Measurements from ENCODE around the gene GSTA4.
A peak's percentile ranks its signal among the peaks of the same experiment; 100 is the strongest.

Gene GSTA4

DNA sequence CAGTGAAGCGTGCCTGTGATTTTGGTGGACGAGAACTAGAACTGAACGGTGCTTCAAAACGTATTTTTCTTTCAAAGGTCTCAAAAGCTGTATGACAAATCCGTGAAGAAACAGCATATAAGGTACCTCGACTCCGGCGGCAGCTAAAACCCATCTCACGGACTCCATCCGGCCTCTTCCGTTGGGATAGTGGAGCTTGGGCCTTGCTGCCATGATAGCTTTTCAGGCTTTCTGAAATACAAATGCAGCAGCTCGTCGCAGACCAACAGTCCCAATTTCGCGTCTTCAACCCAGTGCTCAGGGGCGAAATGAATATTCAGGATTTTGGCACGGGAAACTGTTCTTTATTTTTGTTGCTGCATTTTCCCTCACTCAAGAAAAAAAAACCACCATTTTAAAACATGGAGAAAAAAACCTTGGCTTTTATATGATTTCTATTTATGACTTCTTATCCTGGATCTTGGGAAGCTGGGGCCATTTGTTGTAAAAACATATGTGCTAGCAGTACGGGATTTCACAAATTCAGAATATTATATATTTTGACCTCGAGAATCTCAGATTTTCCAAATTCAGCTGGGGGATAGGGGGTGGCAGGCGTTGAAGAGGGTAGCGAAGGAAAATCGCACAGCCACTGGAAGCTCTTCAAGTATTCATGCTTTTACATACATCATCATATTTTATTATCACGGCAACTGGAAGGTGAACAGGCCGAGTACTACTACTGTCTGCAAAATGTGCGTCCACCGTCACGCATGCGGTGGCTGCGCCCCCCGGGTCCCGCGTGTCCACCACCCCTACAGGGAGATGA, 849 bp downstream of the GSTA4 start:
- H4K20me1 ChIP-seq (ENCODE audit: control insufficient read depth, insufficient read depth, low read depth, low read length), result no peaks in the 10 kb centered on the region
- H3K4me1 ChIP-seq (ENCODE audit: control insufficient read depth, low read length), result peaks cover 19% of the 10 kb centered on the region
- no peaks in the 10 kb centered on the region for H3K9me2 ChIP-seq (replicated peaks; ENCODE audit: control insufficient read depth, low read length)
- no peak for TF ChIP-seq EZH2phosphoT487 (IDR thresholded peaks at IDR 0.05; ENCODE audit: borderline replicate concordance, low read length)
- TF ChIP-seq, protein P1, sequence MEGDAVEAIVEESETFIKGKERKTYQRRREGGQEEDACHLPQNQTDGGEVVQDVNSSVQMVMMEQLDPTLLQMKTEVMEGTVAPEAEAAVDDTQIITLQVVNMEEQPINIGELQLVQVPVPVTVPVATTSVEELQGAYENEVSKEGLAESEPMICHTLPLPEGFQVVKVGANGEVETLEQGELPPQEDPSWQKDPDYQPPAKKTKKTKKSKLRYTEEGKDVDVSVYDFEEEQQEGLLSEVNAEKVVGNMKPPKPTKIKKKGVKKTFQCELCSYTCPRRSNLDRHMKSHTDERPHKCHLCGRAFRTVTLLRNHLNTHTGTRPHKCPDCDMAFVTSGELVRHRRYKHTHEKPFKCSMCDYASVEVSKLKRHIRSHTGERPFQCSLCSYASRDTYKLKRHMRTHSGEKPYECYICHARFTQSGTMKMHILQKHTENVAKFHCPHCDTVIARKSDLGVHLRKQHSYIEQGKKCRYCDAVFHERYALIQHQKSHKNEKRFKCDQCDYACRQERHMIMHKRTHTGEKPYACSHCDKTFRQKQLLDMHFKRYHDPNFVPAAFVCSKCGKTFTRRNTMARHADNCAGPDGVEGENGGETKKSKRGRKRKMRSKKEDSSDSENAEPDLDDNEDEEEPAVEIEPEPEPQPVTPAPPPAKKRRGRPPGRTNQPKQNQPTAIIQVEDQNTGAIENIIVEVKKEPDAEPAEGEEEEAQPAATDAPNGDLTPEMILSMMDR (IDR thresholded peaks at IDR 0.05; ENCODE audit: low read depth, low read length, poor library complexity, severe bottlenecking), result no peak
- peaks cover 7% of the 10 kb centered on the region; the same call in 1 of the 2 replicates for H3K27me3 ChIP-seq (ENCODE audit: control insufficient read depth, low read length)
- H3K4me2 ChIP-seq (ENCODE audit: low read length), result peak overlapping the region; percentile 74
- H3K79me2 ChIP-seq (ENCODE audit: control insufficient read depth, low read length), result no peaks in the 10 kb centered on the region
- H3F3A ChIP-seq (ENCODE audit: control insufficient read depth, insufficient read depth), result peaks cover 16% of the 10 kb centered on the region
- H3K27ac ChIP-seq (ENCODE audit: low read depth, low read length), result peak overlapping the region; percentile 71; the same call in 1 of the 2 replicates
- H3K4me3 ChIP-seq (ENCODE audit: low read length), result peak overlapping the region; percentile 94
- no peaks in the 10 kb centered on the region for H3K36me3 ChIP-seq (ENCODE audit: control insufficient read depth, low read length)
- H3K9me3 ChIP-seq (ENCODE audit: control insufficient read depth, insufficient read depth, low read length), result no peaks in the 10 kb centered on the region

- Histone ChIP-seq H3K4me3 (ENCODE audit: low read length) (peak overlapping the region; percentile 94; the same call in 1 of the 2 replicates), H3K36me3 (ENCODE audit: control insufficient read depth, low read length) (no peaks in the 10 kb centered on the region), H3K27me3 (ENCODE audit: control insufficient read depth, low read length) (peaks cover 7% of the 10 kb centered on the region; the same call in 1 of the 2 replicates), H3K4me2 (ENCODE audit: low read length) (peak overlapping the region; percentile 74), H3K4me1 (ENCODE audit: control insufficient read depth, low read length) (peaks cover 19% of the 10 kb centered on the region), H4K20me1 (ENCODE audit: control insufficient read depth, insufficient read depth, low read depth, low read length) (no peaks in the 10 kb centered on the region), H3K9me3 (ENCODE audit: control insufficient read depth, insufficient read depth, low read length) (no peaks in the 10 kb centered on the region), H3K9me2 (replicated peaks; ENCODE audit: control insufficient read depth, low read length) (no peaks in the 10 kb centered on the region), H3K79me2 (ENCODE audit: control insufficient read depth, low read length) (no peaks in the 10 kb centered on the region), H3F3A (ENCODE audit: control insufficient read depth, insufficient read depth) (peaks cover 16% of the 10 kb centered on the region), H3K27ac (ENCODE audit: low read depth, low read length) (no peak overlapping the region)
- TF ChIP-seq, protein P1 (IDR thresholded peaks at IDR 0.05; ENCODE audit: low read depth, low read length, poor library complexity, severe bottlenecking), result no peak
- TF ChIP-seq EZH2phosphoT487 (IDR thresholded peaks at IDR 0.05; ENCODE audit: borderline replicate concordance, low read length), result no peak
Observed at GRCh38 chr6:52992980-52993920, 1.8 kb downstream of the GSTA4 start.

GRCh38 chr6:52990342-52990741, 4.7 kb downstream of the GSTA4 start:
- Histone ChIP-seq H3K27me3 (ENCODE audit: control insufficient read depth, low read length) (peaks cover 7% of the 10 kb centered on the region; the same call in 1 of the 2 replicates), H3K4me3 (ENCODE audit: low read length) (no peak overlapping the region), H3K9me3 (ENCODE audit: control insufficient read depth, insufficient read depth, low read length) (no peaks in the 10 kb centered on the region), H3K4me2 (ENCODE audit: low read length) (no peak overlapping the region), H3K27ac (ENCODE audit: low read depth, low read length) (no peak overlapping the region), H4K20me1 (ENCODE audit: control insufficient read depth, insufficient read depth, low read depth, low read length) (no peaks in the 10 kb centered on the region), H3K4me1 (ENCODE audit: control insufficient read depth, low read length) (peaks cover 17% of the 10 kb centered on the region), H3F3A (ENCODE audit: control insufficient read depth, insufficient read depth) (peaks cover 9% of the 10 kb centered on the region), H3K36me3 (ENCODE audit: control insufficient read depth, low read length) (no peaks in the 10 kb centered on the region), H3K79me2 (ENCODE audit: control insufficient read depth, low read length) (no peaks in the 10 kb centered on the region), H3K9me2 (replicated peaks; ENCODE audit: control insufficient read depth, low read length) (no peaks in the 10 kb centered on the region)
- TF ChIP-seq EZH2phosphoT487 (IDR thresholded peaks at IDR 0.05; ENCODE audit: borderline replicate concordance, low read length), result no peak
- TF ChIP-seq, protein P1 (IDR thresholded peaks at IDR 0.05; ENCODE audit: low read depth, low read length, poor library complexity, severe bottlenecking), result no peak

All from DOHH2 (cell line).